HEK293 (cell line): Measurements from ENCODE around the gene TMEM184A.

Source experiments
- CTCF ChIA-PET: fragments of 350-600 bp; formaldehyde crosslinking; extraction: SDS; loops from one replicate; lab custom pipeline; 2021; ENCODE audit warnings: antibody characterized with exemption; lab: Yijun Ruan, JAX
- POLR2A ChIA-PET: fragments of 300-600 bp; formaldehyde crosslinking; extraction: SDS; loops from one replicate; lab custom pipeline; 2020; ENCODE audit warnings: antibody characterized with exemption, inconsistent platforms; lab: Yijun Ruan, JAX
- H3K27ac ChIP-seq: fragments of 200-500 bp; sonication (Bioruptor generic); 2 replicates; pipeline ENCODE4 v1.5.1; 2014; ENCODE audit warnings: low read depth, low read length, control low read depth, inconsistent platforms; ENCODE audit errors: extremely low read depth
- H3K36me3 ChIP-seq, 2 experiments: fragments of 200-500 bp in 1 of 2; sonication (Bioruptor generic) in 1 of 2; 1 replicate in 1 of 2; 2 replicates in 1 of 2; pipeline ENCODE4 v1.5.1; 2014 to 2017; ENCODE audit warnings: inconsistent platforms in 2 of 2, low read length in 2 of 2; ENCODE audit not compliant: control insufficient read depth in 2 of 2, insufficient read depth in 1 of 2
- H3K4me1 ChIP-seq: fragments of 200-500 bp; sonication (Bioruptor generic); 2 replicates; pipeline ENCODE4 v1.5.1; 2014; ENCODE audit warnings: mild to moderate bottlenecking, low read length, inconsistent platforms; ENCODE audit not compliant: control insufficient read depth, insufficient read depth
- H3K4me3 ChIP-seq: 2 replicates; pipeline ENCODE4 v1.5.1; 2011; ENCODE audit warnings: low read depth, mild to moderate bottlenecking, control low read depth, low read length, moderate library complexity
- H3K9me3 ChIP-seq: fragments of 200-500 bp; sonication (Bioruptor generic); 2 replicates; pipeline ENCODE4 v1.5.1; 2014; ENCODE audit warnings: low read depth, low read length, inconsistent platforms; ENCODE audit not compliant: control insufficient read depth, insufficient read depth
- KLF10 ChIP-seq: fragments of 450-650 bp; IDR thresholded peaks from 2 replicates; pipeline ENCODE4 v1.5.1; 2018; ENCODE audit warnings: missing biosample characterization, mild to moderate bottlenecking, missing genetic modification characterization
- KLF7 ChIP-seq: fragments of 450-650 bp; formaldehyde crosslinking; IDR thresholded peaks from 2 replicates; pipeline ENCODE4 v1.5.1; 2016; ENCODE audit warnings: missing biosample characterization, missing genetic modification characterization, borderline replicate concordance
- YY2 ChIP-seq: fragments of 450-650 bp; formaldehyde crosslinking; IDR thresholded peaks from 2 replicates; pipeline ENCODE4 v1.5.1; 2016; ENCODE audit warnings: missing biosample characterization, missing genetic modification characterization
- ZBTB1 ChIP-seq: fragments of 450-650 bp; formaldehyde crosslinking; IDR thresholded peaks from 2 replicates; pipeline ENCODE4 v1.5.1; 2016; ENCODE audit warnings: missing biosample characterization, missing genetic modification characterization
- ZBTB48 ChIP-seq: fragments of 450-650 bp; formaldehyde crosslinking; IDR thresholded peaks from 2 replicates; pipeline ENCODE4 v1.5.1; 2016; ENCODE audit warnings: missing biosample characterization, missing genetic modification characterization
- ZBTB7A ChIP-seq: fragments of 450-650 bp; formaldehyde crosslinking; IDR thresholded peaks from 2 replicates; pipeline ENCODE4 v1.5.1; 2016; ENCODE audit warnings: low read depth, missing biosample characterization, missing genetic modification characterization
- ZNF248 ChIP-seq: fragments of 450-650 bp; formaldehyde crosslinking; IDR thresholded peaks from 2 replicates; pipeline ENCODE4 v1.5.1; 2017; ENCODE audit warnings: missing biosample characterization, missing genetic modification characterization
- ZNF311 ChIP-seq: fragments of 450-650 bp; formaldehyde crosslinking; IDR thresholded peaks from 2 replicates; pipeline ENCODE4 v1.5.1; 2017; ENCODE audit warnings: missing biosample characterization, missing genetic modification characterization, borderline replicate concordance
- ZNF514 ChIP-seq: fragments of 450-650 bp; formaldehyde crosslinking; IDR thresholded peaks from 2 replicates; pipeline ENCODE4 v1.5.1; 2016; ENCODE audit warnings: missing biosample characterization, missing genetic modification characterization
- ZNF529 ChIP-seq: fragments of 450-650 bp; formaldehyde crosslinking; IDR thresholded peaks from 2 replicates; pipeline ENCODE4 v1.5.1; 2017; ENCODE audit warnings: missing genetic modification characterization, missing biosample characterization; ENCODE audit not compliant: insufficient replicate concordance
- ZNF558 ChIP-seq: fragments of 450-650 bp; formaldehyde crosslinking; IDR thresholded peaks from 2 replicates; pipeline ENCODE4 v1.5.1; 2016; ENCODE audit warnings: missing biosample characterization, missing genetic modification characterization
- ZNF600 ChIP-seq: fragments of 450-650 bp; formaldehyde crosslinking; IDR thresholded peaks from 2 replicates; pipeline ENCODE4 v1.5.1; 2016; ENCODE audit warnings: missing biosample characterization, missing genetic modification characterization
- ZNF621 ChIP-seq: fragments of 450-650 bp; formaldehyde crosslinking; IDR thresholded peaks from 2 replicates; pipeline ENCODE4 v1.5.1; 2017; ENCODE audit warnings: missing biosample characterization, missing genetic modification characterization
- ZNF830 ChIP-seq: fragments of 450-650 bp; IDR thresholded peaks from 2 replicates; pipeline ENCODE4 v1.5.0; 2018; ENCODE audit warnings: missing biosample characterization, missing genetic modification characterization, low read depth, mild to moderate bottlenecking, moderate library complexity
- ZSCAN16 ChIP-seq: fragments of 450-650 bp; formaldehyde crosslinking; IDR thresholded peaks from 2 replicates; pipeline ENCODE4 v1.5.1; 2016; ENCODE audit warnings: missing biosample characterization, missing genetic modification characterization
- TF ChIP-seq, protein P1 (sequence below): fragments of 450-650 bp; formaldehyde crosslinking; IDR thresholded peaks from 2 replicates; pipeline ENCODE4 v1.5.1; 2016; ENCODE audit warnings: missing biosample characterization, missing genetic modification characterization, low read depth
- TF ChIP-seq, protein P2 (sequence below): fragments of 450-650 bp; formaldehyde crosslinking; IDR thresholded peaks from 2 replicates; pipeline ENCODE4 v1.5.1; 2016; ENCODE audit warnings: missing biosample characterization, missing genetic modification characterization
- TF ChIP-seq, protein P3 (sequence below): fragments of 450-650 bp; formaldehyde crosslinking; IDR thresholded peaks from 2 replicates; pipeline ENCODE4 v1.5.1; 2016; ENCODE audit warnings: missing biosample characterization, missing genetic modification characterization
- TF ChIP-seq, protein P4 (sequence below): fragments of 450-650 bp; formaldehyde crosslinking; IDR thresholded peaks from 2 replicates; pipeline ENCODE4 v1.5.1; 2016; ENCODE audit warnings: missing biosample characterization, missing genetic modification characterization
- TF ChIP-seq, protein P5 (sequence below): fragments of 450-650 bp; formaldehyde crosslinking; IDR thresholded peaks from 2 replicates; pipeline ENCODE4 v1.5.1; 2016; ENCODE audit warnings: missing biosample characterization, missing genetic modification characterization
- TF ChIP-seq, protein P6 (sequence below): fragments of 450-650 bp; formaldehyde crosslinking; IDR thresholded peaks from 2 replicates; pipeline ENCODE4 v1.5.1; 2016; ENCODE audit warnings: missing biosample characterization, missing genetic modification characterization

Gene TMEM184A

DNA sequence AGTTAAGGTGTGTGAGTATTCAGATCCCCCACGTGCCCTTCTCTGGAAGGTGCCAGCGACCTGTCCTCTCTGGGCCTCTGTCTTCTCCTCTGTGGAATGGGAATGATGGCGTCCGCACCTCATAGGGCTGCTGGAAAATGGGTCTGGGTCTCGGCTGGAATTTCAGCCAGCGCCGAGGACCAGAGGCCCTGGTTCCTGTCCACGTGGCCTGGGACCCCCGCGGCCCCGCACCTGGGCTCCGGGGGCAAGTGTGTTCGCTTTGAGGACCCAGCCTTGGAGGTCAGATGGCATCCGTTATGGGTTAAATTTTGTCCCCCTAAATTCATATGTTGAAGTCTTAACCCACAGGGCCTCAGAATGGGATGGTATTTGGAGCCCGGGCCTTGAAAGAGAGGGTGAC, 46.4 kb upstream of the TMEM184A start (continued):
- TF ChIP-seq, protein P1, sequence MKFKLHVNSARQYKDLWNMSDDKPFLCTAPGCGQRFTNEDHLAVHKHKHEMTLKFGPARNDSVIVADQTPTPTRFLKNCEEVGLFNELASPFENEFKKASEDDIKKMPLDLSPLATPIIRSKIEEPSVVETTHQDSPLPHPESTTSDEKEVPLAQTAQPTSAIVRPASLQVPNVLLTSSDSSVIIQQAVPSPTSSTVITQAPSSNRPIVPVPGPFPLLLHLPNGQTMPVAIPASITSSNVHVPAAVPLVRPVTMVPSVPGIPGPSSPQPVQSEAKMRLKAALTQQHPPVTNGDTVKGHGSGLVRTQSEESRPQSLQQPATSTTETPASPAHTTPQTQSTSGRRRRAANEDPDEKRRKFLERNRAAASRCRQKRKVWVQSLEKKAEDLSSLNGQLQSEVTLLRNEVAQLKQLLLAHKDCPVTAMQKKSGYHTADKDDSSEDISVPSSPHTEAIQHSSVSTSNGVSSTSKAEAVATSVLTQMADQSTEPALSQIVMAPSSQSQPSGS (tag by site-specific recombination): no peak
- no peak for TF ChIP-seq ZNF830 (tag by site-specific recombination)
- no peak for TF ChIP-seq ZNF514 (tag by site-specific recombination)
- TF ChIP-seq, protein P2, sequence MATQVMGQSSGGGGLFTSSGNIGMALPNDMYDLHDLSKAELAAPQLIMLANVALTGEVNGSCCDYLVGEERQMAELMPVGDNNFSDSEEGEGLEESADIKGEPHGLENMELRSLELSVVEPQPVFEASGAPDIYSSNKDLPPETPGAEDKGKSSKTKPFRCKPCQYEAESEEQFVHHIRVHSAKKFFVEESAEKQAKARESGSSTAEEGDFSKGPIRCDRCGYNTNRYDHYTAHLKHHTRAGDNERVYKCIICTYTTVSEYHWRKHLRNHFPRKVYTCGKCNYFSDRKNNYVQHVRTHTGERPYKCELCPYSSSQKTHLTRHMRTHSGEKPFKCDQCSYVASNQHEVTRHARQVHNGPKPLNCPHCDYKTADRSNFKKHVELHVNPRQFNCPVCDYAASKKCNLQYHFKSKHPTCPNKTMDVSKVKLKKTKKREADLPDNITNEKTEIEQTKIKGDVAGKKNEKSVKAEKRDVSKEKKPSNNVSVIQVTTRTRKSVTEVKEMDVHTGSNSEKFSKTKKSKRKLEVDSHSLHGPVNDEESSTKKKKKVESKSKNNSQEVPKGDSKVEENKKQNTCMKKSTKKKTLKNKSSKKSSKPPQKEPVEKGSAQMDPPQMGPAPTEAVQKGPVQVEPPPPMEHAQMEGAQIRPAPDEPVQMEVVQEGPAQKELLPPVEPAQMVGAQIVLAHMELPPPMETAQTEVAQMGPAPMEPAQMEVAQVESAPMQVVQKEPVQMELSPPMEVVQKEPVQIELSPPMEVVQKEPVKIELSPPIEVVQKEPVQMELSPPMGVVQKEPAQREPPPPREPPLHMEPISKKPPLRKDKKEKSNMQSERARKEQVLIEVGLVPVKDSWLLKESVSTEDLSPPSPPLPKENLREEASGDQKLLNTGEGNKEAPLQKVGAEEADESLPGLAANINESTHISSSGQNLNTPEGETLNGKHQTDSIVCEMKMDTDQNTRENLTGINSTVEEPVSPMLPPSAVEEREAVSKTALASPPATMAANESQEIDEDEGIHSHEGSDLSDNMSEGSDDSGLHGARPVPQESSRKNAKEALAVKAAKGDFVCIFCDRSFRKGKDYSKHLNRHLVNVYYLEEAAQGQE (tag by site-specific recombination): no peak
- TF ChIP-seq, protein P3, sequence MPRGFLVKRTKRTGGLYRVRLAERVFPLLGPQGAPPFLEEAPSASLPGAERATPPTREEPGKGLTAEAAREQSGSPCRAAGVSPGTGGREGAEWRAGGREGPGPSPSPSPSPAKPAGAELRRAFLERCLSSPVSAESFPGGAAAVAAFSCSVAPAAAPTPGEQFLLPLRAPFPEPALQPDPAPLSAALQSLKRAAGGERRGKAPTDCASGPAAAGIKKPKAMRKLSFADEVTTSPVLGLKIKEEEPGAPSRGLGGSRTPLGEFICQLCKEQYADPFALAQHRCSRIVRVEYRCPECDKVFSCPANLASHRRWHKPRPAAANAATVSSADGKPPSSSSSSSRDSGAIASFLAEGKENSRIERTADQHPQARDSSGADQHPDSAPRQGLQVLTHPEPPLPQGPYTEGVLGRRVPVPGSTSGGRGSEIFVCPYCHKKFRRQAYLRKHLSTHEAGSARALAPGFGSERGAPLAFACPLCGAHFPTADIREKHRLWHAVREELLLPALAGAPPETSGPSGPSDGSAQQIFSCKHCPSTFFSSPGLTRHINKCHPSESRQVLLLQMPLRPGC: no peak
- no peak for TF ChIP-seq ZNF600 (tag by site-specific recombination)
- TF ChIP-seq, protein P4, sequence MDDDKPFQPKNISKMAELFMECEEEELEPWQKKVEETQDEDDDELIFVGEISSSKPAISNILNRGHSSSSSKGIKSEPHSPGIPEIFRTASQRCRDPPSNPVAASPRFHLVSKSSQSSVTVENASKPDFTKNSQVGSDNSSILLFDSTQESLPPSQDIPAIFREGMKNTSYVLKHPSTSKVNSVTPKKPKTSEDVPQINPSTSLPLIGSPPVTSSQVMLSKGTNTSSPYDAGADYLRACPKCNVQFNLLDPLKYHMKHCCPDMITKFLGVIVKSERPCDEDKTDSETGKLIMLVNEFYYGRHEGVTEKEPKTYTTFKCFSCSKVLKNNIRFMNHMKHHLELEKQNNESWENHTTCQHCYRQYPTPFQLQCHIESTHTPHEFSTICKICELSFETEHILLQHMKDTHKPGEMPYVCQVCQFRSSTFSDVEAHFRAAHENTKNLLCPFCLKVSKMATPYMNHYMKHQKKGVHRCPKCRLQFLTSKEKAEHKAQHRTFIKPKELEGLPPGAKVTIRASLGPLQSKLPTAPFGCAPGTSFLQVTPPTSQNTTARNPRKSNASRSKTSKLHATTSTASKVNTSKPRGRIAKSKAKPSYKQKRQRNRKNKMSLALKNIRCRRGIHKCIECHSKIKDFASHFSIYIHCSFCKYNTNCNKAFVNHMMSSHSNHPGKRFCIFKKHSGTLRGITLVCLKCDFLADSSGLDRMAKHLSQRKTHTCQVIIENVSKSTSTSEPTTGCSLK: no peak

DNA sequence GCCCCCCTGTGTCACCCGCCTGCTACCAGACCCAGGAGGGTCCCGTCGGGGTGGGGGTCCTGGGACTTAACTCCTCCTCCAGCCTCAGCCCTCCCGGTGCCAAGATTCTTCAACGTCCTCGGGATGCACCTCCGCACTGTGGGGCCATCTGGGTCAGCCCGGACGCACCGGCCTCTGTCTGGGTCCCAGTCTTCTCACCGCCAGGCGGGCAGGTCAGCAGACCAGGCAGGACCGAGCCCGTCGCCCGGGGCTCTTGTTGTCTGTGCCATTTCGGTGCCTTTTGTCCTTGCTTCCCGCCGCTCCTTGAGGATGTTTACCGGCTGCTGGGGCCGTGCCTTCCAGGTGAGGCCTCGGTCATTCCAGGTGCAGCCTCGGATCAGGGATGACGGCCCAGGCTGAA, 46.0 kb upstream of the TMEM184A start:
- POLR2A ChIA-PET: no interaction called here
- H3K36me3 ChIP-seq: no peaks in the 10 kb centered on the region
- H3K9me3 ChIP-seq: no peaks in the 10 kb centered on the region
- no peaks in the 10 kb centered on the region for H3K4me1 ChIP-seq
- H3K27ac ChIP-seq: no peak overlapping the region
- no peak overlapping the region for H3K4me3 ChIP-seq
- TF ChIP-seq YY2 (no peak), ZBTB48 (no peak), ZNF600 (tag by site-specific recombination) (no peak), ZNF558 (tag by site-specific recombination) (no peak), ZBTB7A (tag by site-specific recombination) (no peak), KLF7 (no peak), ZNF621 (tag by site-specific recombination) (no peak), ZNF248 (tag by site-specific recombination) (no peak), ZSCAN16 (tag by site-specific recombination) (no peak), ZNF529 (tag by site-specific recombination) (no peak), KLF10 (tag by site-specific recombination) (no peak), ZNF311 (no peak), ZBTB1 (tag by site-specific recombination) (no peak)
- TF ChIP-seq, protein P5, sequence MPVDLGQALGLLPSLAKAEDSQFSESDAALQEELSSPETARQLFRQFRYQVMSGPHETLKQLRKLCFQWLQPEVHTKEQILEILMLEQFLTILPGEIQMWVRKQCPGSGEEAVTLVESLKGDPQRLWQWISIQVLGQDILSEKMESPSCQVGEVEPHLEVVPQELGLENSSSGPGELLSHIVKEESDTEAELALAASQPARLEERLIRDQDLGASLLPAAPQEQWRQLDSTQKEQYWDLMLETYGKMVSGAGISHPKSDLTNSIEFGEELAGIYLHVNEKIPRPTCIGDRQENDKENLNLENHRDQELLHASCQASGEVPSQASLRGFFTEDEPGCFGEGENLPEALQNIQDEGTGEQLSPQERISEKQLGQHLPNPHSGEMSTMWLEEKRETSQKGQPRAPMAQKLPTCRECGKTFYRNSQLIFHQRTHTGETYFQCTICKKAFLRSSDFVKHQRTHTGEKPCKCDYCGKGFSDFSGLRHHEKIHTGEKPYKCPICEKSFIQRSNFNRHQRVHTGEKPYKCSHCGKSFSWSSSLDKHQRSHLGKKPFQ (tag by site-specific recombination): no peak
- TF ChIP-seq, protein P6, sequence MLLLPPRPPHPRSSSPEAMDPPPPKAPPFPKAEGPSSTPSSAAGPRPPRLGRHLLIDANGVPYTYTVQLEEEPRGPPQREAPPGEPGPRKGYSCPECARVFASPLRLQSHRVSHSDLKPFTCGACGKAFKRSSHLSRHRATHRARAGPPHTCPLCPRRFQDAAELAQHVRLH (tag by site-specific recombination): no peak
- CTCF ChIA-PET: interaction anchor here (0.6 kb wide), 1 partner anchor 721 kb away, joined by 3 read pairs; no protein-coding TSS in a partner anchor
